GM18907 (cell line): ENCODE results near the gene ALX4.

Source experiments
- ATAC-seq: cut with Tn5 transposase; IDR thresholded peaks from one replicate; pipeline ENCODE4 v1.9.1; 2021; ENCODE audit warnings: mild to moderate bottlenecking, moderate library complexity; ENCODE audit not compliant: unreplicated experiment

Gene ALX4

DNA sequence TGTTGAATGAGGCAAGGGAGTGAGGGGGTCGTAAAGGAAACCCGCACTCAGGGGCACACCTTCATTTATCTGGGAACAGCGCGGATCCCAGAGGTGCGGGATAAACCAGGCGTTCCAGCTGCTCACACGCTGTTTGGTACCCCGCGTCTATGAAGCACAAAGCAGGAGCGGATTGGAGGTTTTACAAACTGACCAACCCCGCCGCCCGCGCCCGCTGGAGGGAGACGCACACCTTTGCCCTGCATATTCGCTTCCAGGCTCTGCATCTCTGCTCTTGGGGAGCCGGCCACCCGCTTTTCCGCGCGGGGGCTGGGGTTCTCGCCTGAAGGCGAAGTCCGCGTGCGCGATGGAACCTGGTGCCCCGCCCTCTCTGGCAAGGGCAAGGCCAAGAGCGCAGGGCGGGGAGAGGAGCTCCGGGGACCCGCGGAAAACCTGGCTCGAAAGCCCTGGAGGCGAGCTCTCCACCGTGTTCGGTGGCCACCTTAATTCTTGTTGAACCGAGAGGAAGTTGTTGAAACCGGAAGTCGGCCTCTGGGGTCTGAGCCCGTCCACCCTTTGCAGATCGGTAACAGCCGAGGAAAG, 6.8 kb upstream of the ALX4 start:
- no peak for ATAC-seq

DNA sequence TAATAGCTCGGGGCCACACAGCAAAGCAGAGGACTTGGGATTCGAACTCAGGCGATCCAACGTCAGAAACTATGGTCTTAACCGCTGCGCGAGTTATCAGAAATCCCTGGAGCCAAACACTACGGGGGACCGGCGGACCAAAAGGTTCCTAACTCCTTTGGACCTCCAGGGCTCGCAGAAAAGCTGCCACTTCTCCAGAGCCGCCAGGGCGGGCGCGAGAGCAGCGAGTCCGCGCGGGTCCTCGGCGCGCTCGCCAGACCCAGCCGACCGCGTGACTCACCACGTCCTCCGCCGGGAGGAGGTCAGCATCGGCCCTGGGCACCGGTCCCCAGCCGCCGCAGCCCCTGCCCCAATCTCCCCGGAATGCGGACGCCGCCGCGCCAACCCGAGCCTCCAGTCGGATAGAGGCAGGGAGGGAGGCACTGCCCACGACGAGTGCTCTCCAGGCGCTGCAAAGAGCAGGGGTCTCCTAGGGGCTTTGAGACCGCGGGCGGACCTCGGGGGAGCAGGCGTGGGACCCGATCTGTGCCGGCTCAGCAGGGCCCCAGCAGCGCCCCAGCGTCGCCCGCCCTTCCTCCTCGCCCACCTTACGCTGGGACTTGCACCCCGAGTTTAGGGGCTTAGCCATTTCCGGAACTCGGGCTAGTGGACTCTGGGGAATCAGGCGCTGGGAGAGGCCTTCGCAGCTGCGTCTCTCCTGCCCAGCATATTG, 6.2 kb upstream of the ALX4 start:
- ATAC-seq, result no peak

DNA sequence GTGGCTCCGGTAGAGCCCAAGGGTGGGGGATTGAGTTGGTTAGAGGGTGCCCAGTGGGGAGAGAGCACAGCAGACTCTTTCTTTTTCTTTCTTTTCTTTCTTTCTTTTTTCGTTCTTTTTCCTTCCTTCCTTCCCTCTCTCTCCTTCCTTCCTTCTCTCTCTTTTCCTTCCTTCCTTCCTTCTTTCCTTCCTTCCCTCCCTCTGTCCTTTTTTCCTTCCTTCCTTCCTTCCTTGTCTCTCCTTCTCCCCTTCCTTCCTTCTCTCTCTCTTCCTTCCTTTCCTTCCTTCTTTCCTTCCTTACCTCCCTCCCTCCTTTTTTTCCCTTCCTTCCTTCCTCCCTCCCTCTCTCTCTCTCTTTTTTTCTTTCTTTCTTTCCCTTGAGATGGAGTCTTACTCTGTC, 4.8 kb upstream of the ALX4 start:
- ATAC-seq, result no peak

DNA sequence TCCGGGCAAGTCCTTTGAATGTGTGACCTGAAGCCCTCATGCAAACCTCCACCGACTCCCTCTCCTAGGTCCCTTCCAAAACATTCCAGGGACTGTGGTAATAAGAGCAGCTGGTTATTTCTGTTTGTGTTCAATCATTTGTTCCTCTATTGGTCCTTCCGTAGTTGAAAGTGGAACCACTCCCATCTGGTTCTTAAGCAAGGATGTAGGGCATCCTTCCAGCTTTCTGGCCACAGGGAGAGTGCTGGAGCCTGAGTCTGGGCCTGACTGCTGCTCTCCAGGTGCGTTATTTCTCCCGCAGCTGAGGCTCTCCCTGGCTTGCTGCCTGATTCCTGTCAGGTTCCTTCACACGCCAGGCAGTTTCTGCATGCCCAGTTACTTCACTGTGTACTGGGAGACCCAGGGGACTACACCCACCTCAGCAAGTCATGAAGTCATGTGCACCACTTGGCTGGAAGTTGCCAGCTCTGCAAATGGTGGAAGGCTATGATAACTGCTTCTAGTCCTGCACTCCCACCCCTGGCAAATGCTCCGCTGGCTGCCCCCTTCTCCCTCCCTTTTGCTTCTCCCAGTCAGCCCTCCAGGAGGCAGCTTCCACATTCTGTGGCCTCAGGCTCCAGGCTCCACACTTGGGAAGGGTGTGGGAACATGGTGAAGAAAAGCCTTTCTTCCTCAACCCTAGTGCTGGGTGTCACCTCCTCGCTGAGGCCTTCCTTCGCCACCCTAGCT, 4.0 kb upstream of the ALX4 start:
- no peak for ATAC-seq

DNA sequence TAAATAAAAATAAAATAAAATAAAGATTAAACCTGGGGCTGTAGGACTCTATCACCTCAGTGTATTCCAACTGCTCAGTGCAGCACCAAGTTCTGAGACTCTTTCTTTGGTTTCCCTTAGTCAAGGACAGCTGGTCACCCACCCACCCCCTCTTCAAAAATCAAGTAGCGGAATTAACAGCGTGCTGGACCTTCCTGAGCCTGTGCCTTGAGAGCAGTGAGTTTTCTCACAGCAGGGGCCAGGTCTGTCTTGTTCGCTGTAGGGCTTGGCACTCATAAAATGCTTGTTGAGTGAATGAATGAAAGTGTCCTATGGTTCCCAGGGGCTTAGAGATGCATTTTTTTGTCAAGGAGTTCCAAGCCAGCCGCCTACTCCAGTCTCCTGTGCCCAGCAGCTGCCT, 2.9 kb upstream of the ALX4 start:
- ATAC-seq, result no peak

DNA sequence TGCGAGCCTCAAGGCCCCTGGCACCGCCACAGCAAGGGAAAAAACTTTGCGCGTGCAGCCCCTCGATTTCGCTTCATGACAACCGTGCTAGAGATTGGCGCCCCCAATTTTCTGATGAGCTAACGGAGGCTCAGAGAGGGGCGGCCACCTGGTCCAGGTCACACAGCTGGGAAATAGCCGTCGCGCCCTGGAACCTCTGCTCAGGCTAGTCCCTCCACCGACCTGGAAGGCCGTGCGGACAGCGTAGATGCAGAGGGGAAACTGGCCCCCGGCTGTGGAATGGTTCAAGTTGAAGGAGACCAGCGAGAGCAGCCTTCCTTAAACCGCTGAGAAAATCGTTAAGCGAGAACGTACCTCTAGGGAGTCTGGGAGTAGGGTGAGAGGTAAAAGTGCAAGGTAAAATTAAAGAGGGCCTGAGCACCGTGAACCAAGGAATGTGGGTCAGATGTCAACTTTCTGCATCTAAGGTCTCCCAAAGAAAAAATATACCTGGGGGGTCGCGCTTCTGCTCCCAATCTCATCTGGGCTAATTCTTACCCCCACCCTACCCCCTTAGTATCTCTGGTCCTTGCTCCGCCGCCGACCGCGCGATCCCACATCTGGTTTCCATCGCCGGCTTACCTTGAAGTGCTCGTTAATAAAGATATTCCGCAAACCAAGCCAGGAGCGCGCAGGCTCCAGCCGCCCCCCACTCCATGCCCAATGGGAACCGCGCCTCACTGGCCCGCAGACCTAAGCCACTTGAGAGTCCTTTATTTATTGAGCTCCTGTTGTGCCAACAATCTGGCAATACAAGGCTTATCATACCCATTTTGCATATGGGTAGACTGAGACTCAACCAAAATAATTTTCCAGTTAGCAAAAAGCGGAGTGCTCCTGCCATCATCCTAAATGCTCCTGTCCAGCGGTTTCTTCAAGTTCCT, 1.7 kb upstream of the ALX4 start:
- ATAC-seq, result no peak

DNA sequence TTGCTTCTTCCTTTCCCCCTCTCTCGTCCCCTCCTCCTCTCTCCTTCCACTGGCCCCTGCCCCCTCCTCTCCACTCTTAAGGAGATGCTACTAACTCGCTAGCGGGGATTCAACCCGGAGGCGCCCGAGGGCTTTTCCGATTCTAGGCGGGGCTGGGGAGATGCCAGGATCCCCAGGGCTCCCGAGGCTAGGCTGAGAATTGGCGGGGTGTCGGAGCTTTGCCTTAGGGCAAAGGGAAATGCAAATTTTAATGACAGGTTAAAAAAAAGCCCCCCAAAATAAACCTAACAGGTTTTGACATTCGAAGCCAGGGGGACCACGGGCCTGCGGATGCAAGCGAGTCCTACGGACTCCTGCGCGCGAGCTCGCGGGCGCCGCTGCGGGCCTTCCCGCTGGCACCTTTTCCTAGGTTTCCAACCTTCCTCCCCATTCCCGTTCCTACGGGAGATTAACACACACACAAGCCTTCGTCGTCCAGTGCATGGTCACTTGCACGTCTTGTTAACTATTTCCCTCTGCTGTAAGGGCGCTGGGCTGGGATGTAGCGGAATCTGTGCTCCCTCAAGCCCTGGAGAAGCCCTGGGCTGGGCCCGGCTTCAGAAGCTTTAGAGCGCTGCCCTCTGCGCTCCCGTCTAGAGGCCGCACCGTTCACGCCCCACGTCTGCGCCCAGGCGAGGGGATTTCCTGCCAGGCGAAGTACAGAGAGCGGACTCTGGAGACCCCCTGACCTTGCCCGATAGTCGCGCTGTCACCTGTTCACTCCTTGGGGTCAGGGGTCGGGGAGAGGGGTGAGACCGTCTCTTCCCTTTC, 729 bp upstream of the ALX4 start:
- no peak for ATAC-seq

DNA sequence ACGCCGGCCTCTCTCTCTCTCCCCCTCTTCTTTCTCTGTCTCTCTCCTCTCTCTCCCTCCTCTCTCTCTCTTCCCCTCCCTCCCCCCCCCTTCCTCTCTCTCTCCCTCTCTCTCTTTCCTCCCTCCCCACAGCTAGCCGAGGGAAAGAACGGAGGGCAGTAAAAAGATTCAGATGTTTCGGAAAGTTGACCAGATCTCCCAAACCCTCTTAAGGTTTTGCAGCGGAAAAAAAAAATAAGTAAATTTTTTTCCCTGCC, 195 bp upstream of the ALX4 start:
- ATAC-seq, result no peak

DNA sequence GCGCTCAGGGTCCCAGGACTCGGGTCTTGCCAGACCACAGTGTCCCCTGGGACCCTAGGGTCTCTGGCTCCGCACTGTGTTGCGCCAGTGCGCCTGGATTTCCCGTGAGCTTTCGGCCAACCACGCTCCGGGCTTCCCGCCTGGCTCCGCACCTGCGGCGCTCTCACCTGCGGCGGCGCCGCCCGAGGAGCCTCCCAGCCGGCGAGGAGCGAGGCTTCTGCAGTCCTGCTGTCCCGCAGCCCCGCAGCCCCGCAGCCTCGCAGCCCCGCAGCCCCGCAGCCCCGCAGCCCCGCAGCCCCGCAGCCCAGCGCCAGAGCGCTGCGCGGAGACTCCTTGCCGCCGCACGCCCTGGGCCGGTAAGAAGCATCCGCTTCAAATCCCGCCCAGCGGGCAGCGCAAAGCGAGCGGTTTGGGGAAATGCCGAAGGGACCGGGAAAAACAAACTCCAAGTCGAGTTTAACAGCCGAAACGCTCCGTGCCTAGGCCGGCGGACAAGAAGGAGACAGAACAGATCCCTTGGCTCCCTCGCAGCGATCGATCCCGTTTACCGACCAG, 939 bp downstream of the ALX4 start:
- no peak for ATAC-seq

DNA sequence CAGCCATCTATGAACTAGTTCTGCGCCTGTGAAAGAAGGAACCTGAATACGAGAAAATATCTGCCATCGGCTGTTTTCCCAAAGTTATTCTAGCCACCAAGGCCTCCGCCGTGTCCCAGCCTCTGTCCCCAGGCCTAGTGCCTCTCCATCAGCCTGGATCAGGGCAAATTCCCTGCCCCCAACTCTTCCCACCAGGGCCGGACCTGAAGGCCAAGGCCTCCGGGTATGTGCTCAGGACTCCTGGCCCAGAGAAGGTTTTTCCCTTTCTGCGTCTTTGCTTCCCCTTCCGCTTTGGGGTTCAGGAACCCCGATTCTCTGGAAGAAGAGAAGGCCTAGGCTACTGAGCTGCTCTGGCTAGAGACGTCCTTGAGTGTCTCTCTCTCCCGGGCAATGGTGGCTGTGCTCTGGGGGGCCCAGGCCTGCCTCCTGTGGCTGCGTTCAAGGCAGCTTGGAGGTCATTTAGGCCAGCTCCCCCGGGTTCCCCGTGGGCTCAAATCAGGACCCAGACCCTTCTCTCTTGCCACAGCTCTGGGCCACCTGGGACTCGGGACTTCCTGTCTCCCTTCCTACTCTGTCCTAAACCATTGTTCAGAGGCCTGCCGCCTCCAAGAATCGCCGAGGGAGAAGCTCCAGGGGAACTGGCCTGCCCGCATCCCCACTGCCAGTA, 1.6 kb downstream of the ALX4 start:
- ATAC-seq, result no peak

DNA sequence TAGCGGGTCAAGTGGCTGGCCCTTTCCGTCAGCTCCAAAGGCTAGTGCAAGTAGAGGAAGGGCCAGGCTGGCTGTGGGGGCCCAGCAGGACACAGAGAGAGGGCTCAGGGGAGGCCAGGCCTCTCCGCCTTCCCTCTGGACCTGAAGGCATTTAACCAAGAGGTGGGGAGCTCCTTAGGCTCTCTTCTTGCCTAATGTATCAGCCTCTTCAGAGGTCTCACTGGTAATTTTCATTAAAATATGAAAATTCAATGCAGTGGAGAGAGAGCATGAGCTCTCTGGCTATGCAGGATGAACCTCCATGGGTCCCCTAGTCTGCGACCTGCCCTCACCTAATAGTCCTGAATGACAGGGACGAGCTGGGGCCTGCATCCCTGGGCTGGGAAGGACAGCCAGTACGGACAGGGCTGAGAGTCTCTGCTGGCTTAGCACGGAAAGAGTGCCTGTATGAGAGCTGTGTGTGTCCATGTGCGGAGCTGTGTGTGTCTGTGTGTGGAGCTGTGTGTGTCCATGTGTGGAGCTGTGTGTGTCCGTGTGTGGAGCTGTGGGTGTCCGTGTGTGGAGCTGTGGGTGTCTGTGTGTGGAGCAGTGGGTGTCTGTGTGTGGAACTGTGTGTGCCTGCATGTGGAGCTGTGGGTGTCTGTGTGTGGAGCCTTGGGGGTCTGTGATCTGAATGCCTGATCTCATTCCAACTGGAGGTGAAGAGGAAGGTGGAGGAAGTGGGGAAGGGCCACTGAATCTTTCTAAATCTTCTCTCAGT, 2.4 kb downstream of the ALX4 start:
- no peak for ATAC-seq

DNA sequence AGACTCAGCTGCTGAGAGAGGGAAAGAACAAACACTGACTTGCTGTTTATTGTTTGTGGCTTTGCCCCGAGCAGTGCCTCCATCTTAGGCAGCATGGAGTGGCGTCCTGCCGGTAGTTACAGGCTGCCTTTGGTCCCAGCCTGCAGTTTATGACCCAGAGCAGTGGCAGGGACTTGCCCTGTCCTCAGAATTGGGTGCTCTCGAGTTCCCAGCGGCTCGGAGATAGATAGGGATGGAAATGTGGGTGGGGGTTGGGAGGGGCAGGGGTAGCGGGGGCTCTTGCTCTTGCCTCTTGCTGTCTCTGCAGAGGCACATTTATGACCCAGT, 3.1 kb downstream of the ALX4 start:
- ATAC-seq, result no peak

DNA sequence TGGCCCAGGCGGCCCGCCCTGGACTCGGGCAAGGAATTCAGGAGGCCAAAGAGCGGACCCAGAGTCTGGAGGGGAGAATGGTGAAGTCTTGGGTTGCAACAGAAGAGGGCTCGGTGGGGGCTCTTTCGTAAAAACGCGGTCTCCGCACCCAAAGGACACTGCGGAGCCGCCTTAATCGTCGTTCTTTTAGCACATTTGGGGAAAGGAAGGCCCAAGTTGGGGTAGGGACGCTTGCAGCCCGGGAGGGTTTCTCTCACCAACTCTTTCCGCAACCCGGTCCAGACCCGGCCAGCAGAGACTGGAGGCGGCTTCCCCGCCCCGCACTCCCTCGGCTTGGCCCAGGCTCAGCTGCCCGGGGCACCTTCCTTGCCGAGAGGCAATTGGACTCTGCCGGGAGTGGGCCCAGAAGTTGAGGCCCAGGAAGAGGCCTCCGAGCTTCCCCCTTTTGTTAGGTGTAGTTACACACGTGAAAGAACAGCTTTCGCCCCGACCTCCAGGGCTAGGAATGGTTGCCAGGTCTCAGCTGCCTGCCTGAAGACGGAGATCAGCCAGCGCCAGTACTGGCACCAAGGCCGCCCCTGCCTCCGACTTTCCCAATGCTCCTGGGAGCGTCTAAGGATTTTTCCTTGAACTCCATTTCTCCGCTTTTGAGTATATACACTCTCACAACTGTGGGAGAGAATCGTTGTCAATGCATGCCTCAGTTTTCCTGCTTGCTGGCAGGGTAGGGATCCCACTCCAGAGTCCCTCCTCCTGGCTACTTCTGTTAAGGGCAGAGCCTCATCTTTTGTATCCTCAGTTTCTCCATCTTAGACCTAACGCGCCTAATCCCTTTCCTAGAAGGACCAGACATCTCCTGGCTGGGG, 3.7 kb downstream of the ALX4 start:
- ATAC-seq, result no peak

DNA sequence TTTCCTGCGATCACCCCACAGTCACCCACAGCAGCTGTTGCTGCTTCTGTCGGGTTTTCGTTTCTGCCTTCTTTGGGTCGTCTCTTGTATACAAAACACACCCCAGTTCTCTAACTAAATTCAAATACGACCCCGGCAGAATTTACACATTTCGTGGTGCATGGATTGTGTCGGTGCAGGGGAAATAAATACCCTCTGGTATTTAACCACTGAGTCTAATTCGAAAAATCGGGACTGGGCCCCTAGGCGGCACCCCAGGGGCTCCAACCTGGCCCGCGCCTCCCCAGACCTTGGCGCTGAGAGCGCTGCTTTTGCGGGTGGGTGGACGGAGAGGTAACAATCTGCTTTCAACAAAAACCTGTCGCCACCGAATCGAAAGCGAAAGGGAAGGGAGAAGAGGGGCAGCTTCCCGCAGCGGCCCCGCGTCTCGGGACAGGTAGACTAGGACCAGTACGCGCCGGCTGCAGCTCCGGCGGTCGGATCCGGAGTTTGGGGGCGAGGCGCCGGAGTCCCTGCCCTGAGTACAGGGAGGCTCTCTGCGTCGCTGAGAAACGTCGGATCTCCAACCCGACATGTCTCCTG, 4.4 kb downstream of the ALX4 start:
- no peak for ATAC-seq

DNA sequence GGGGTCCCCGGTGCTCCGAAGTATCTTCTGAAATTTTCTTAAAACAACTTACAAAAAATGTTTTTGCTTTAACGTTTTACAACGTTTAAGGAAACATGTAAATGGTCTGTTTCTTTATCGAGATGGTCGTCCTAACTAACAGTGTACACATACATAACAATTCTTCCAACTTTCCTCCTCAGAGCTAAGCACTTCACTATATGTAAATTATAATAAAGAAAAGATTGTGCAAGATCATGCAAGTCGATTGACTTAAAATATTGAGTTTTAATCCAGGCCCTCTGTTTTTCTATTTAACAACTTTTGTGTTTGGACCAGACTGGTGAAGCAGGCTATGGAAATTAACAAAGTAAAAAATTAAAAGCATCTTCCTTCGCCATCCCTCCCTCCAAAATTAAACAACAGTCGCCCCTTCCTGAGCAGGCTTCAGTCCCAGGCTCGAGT, 4.9 kb downstream of the ALX4 start:
- no peak for ATAC-seq

DNA sequence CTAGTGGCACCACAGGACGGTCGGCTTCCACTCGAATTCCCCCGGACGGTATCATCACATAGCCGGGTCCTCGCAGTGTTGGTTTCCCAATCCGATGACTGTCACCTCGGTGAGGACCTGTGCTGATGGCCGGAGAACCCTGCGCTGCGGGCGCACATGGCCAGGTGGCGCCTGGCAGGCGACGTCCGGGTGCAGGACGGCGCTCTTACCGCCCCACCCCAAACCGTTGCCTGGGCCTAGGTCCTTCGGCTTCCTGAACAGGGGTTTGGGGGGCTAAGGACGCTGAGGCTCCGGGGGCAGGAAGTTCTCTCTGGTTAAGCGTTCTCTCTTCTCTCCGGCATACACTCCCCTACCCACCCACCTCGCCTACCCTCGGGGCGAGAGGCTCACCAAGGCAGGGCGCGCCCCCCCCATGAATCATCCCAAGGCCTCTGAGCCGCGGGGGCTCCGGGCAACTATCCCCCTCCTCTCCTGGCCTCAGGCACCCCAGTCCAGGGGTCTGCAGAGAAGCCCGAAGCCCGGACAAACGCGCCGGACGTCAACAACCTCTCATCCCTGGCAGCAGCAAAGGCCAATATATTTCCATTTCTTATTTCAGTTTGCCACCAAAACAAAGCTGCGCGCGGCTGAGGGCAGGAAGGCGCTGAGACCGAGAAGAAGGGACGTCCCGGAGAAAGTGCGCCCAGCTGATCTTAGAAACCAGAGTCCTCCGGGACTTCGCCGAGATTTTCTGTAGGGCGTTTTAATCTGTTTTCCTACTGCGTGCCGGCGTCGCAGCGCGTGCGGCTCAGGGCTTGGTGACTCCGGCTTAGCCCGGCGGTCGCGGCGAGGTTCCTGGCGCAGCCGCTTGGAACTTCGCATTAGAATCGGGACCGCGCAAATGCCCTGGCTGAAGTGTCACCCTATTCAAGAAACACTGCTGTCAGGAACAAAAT, 5.6 kb downstream of the ALX4 start:
- no peak for ATAC-seq

DNA sequence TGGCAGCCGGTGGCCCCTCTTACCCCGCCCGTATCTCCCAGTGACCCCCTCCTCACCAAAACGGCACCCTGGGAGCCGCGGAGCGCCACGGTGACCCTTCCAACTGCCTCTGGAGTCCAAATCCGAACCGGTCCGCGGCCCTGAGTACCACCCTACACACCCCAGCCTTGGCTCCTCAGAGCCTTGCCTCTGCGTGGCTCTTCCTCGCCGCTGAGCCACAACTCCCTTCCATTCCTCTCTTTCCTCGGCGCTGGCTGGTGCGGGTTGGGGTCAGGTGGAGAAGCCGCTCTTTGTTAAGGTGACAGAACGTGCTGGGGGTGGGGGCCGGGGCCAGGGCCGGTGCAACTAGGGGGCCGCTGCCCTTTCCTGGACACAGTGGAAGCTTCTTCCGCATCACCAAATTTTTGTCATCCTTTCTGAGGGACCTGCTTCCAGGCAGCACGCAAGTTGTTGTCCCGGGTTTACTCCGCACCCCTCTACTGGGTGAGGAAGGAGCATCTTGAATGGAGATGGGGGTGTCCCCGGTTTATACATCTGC, 6.5 kb downstream of the ALX4 start:
- no peak for ATAC-seq
